Mesenchymal stem cell (in vitro differentiated cells and primary cell): ENCODE measurements around the gene CHMP6.

Experiments
- DNase-seq: peaks from one replicate; pipeline ENCODE4 v3.0.0-alpha.2; 2013
- H2AFZ ChIP-seq: one replicate; pipeline ENCODE4 v1.6.1; 2013; ENCODE audit warnings: low read depth, mild to moderate bottlenecking, control low read depth, inconsistent platforms, low read length, moderate library complexity
- H2AK5ac ChIP-seq: 2 replicates; pipeline ENCODE4 v1.6.1; 2013; ENCODE audit warnings: low read length, moderate library complexity, mild to moderate bottlenecking, inconsistent platforms; ENCODE audit not compliant: severe bottlenecking
- H2BK120ac ChIP-seq: one replicate; pipeline ENCODE4 v1.6.1; 2013; ENCODE audit warnings: low read depth, mild to moderate bottlenecking, inconsistent platforms, low read length, moderate library complexity
- H2BK12ac ChIP-seq, 2 experiments: one replicate each; pipeline ENCODE4 v1.6.1; 2013; ENCODE audit warnings: inconsistent platforms in 2 of 2, low read length in 2 of 2, mild to moderate bottlenecking in 2 of 2, moderate library complexity in 2 of 2, control low read depth in 1 of 2
- H2BK15ac ChIP-seq: one replicate; pipeline ENCODE4 v1.6.1; 2013; ENCODE audit warnings: mild to moderate bottlenecking, low read depth, inconsistent platforms; ENCODE audit not compliant: poor library complexity, severe bottlenecking
- H2BK5ac ChIP-seq: 2 replicates; pipeline ENCODE4 v1.6.1; 2013; ENCODE audit warnings: low read depth, mild to moderate bottlenecking, low read length, control low read depth, inconsistent platforms; ENCODE audit not compliant: poor library complexity, severe bottlenecking
- H3K14ac ChIP-seq, 2 experiments: one replicate each; pipeline ENCODE4 v1.6.1; 2013; ENCODE audit warnings: inconsistent platforms in 2 of 2, low read length in 2 of 2, control low read depth in 1 of 2, mild to moderate bottlenecking in 1 of 2, moderate library complexity in 1 of 2
- H3K18ac ChIP-seq, 2 experiments: one replicate each; pipeline ENCODE4 v1.6.1; 2013; ENCODE audit warnings: inconsistent platforms in 2 of 2, low read length in 2 of 2, control low read depth in 1 of 2, low read depth in 1 of 2, mild to moderate bottlenecking in 1 of 2
- H3K23ac ChIP-seq, 2 experiments: one replicate each; pipeline ENCODE4 v1.6.1; 2013; ENCODE audit warnings: inconsistent platforms in 2 of 2, low read length in 2 of 2, mild to moderate bottlenecking in 2 of 2, moderate library complexity in 2 of 2, control low read depth in 1 of 2
- H3K27ac ChIP-seq: 2 replicates; pipeline ENCODE4 v1.5.1; 2013; ENCODE audit warnings: mild to moderate bottlenecking, moderate library complexity, low read length, control low read depth, inconsistent platforms; ENCODE audit not compliant: poor library complexity, severe bottlenecking
- H3K27me3 ChIP-seq, 2 experiments: 2 replicates each; pipeline versions ENCODE4 v1.6.1 to v1.7.0; 2013; ENCODE audit warnings: low read length in 2 of 2, mild to moderate bottlenecking in 2 of 2, moderate library complexity in 2 of 2, control low read depth in 1 of 2, inconsistent platforms in 1 of 2; ENCODE audit not compliant: control insufficient read depth in 1 of 2, insufficient read depth in 1 of 2
- H3K36me3 ChIP-seq, 2 experiments: 2 replicates each; pipeline versions ENCODE4 v1.6.1 to v1.7.0; 2013; ENCODE audit warnings: low read length in 2 of 2, control low read depth in 1 of 2, inconsistent platforms in 1 of 2, low read depth in 1 of 2, mild to moderate bottlenecking in 1 of 2; ENCODE audit not compliant: insufficient read depth in 2 of 2, control insufficient read depth in 1 of 2
- H3K4ac ChIP-seq, 2 experiments: one replicate each; pipeline ENCODE4 v1.6.1; 2013; ENCODE audit warnings: inconsistent platforms in 2 of 2, low read length in 2 of 2, mild to moderate bottlenecking in 2 of 2, moderate library complexity in 2 of 2, control low read depth in 1 of 2, low read depth in 1 of 2
- H3K4me1 ChIP-seq: 2 replicates; pipeline ENCODE4 v1.6.1; 2013; ENCODE audit warnings: low read depth, low read length, control low read depth; ENCODE audit not compliant: control insufficient read depth, insufficient read depth
- H3K4me2 ChIP-seq: 2 replicates; pipeline ENCODE4 v1.6.1; 2013; ENCODE audit warnings: low read length, mild to moderate bottlenecking, inconsistent platforms; ENCODE audit not compliant: poor library complexity, severe bottlenecking
- H3K4me3 ChIP-seq, 2 experiments: 2 replicates each; pipeline versions ENCODE4 v1.5.1 to v1.7.0; 2013; ENCODE audit warnings: low read length in 2 of 2, mild to moderate bottlenecking in 2 of 2, control low read depth in 1 of 2, low read depth in 1 of 2; ENCODE audit not compliant: insufficient read depth in 1 of 2
- H3K79me1 ChIP-seq: replicated peaks from 2 replicates; pipeline ENCODE4 v1.6.1; 2013; ENCODE audit warnings: mild to moderate bottlenecking, control low read depth, low read length, inconsistent platforms; ENCODE audit not compliant: poor library complexity, severe bottlenecking
- H3K9ac ChIP-seq: 2 replicates; pipeline ENCODE4 v1.7.0; 2013; ENCODE audit warnings: mild to moderate bottlenecking, low read length, moderate library complexity
- H3K9me3 ChIP-seq: 2 replicates; pipeline ENCODE4 v1.7.0; 2013; ENCODE audit warnings: mild to moderate bottlenecking, low read length; ENCODE audit not compliant: control insufficient read depth
- H4K8ac ChIP-seq: one replicate; pipeline ENCODE4 v1.6.1; 2013; ENCODE audit warnings: inconsistent platforms, mild to moderate bottlenecking, low read length, moderate library complexity
- H4K91ac ChIP-seq: one replicate; pipeline ENCODE4 v1.6.1; 2013; ENCODE audit warnings: mild to moderate bottlenecking, low read length, inconsistent platforms
- WGBS: methylation state at CpG from one replicate; pipeline ENCODE4 v1.1.7; 2013; ENCODE audit warnings: mixed read lengths; 5-methylcytosine and 5-hydroxymethylcytosine counted together

CHMP6 gene

DNA sequence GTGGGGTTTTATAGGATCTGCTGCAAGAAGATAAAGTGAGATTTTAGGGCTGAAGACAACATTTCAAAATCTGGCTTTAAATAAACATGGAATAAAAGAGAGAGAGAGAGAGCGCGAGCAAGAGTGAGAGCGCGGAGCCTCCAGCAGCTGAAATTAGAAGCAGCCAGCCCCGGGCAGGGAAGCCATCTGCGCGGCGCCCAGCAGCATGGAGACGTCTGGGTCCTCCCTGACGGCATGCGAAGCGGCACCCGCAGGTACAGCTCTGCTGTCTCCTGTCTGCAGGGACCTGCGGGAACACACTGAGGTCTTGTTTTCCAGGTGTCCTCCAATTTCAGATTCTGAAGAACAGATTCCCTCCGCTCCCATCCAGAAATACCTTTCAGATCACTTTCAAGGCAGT, 35.4 kb downstream of the CHMP6 start:
- Histone ChIP-seq H2AFZ (no peak overlapping the region), H4K91ac (no peak overlapping the region), H3K36me3 (peaks cover 0 to 12% of the 10 kb centered on the region in 2 experiments), H4K8ac (no peak overlapping the region), H2BK15ac (no peak overlapping the region), H3K14ac (no peak overlapping the region), H3K4me2 (no peak overlapping the region), H3K4ac (no peak overlapping the region), H3K9me3 (no peaks in the 10 kb centered on the region), H3K79me1 (peaks cover 5% of the 10 kb centered on the region), H2BK12ac (no peak overlapping the region), H2BK120ac (no peak overlapping the region), H3K4me3 (no peak overlapping the region), H2BK5ac (no peak overlapping the region), H3K23ac (no peak overlapping the region), H2AK5ac (no peak overlapping the region), H3K18ac (no peak overlapping the region), H3K9ac (no peak overlapping the region), H3K27me3 (peaks cover 16 to 58% of the 10 kb centered on the region in 2 experiments), H3K27ac (no peak overlapping the region), H3K4me1 (peaks cover 27% of the 10 kb centered on the region)
- DNase-seq: no peak
- WGBS: 92% methylated on average over 14 of the region's 15 CpGs

DNA sequence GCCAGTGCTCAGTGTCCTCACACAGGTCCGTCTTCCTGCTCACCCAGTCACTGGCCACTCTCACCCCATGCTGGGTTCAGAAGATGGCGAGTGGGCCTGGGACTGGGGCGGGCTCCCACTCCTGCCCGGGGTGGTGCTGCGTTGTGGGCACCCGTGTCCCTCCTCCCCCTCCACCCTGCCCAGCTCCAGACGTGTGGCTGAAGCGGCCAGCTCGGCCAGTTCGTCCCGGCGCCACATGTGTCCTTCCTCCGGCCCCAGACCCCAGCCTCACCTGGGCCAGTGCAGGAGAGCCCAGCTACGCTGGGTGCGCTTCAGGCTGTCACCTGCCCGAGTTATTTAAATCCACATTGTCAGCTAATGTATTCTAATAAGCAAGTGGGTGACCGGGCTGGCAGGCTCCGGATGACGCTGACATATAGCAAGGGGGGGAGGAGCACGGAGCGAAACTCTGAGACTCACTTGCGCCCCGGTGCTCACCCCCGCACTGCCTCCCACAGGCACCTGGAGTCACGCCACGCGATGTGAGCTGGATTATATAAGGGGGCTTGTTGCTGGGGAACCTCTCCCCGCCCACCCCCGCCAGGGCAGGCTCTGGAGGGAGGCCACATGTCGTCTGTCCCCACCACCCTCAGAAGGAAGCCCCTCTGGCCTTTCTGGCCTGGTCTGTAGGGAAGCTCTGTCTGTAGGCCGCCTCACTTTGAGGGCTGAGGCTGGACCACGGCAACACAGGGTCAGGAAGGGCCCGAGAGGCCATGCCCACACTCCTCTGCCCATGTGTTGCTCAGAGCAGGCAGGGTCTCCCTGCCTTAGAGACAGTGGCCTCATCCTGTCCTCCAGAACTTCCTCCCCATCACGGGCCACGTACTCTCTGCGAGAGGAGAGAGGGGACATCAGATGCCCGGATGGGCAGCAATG, 36.2 kb downstream of the CHMP6 start:
- Histone ChIP-seq H2AK5ac (no peak overlapping the region), H4K91ac (no peak overlapping the region), H3K4me2 (no peak overlapping the region), H3K27ac (no peak overlapping the region), H4K8ac (no peak overlapping the region), H3K27me3 (peaks cover 16 to 54% of the 10 kb centered on the region in 2 experiments), H3K18ac (peak overlapping the region in 1 of 2 experiments; percentile 38), H2BK12ac (no peak overlapping the region), H3K36me3 (peaks cover 5 to 20% of the 10 kb centered on the region in 2 experiments), H3K9me3 (no peaks in the 10 kb centered on the region), H2AFZ (no peak overlapping the region), H3K79me1 (peaks cover 9% of the 10 kb centered on the region), H3K14ac (no peak overlapping the region), H2BK5ac (no peak overlapping the region), H3K4ac (no peak overlapping the region), H3K9ac (no peak overlapping the region), H3K23ac (no peak overlapping the region), H2BK15ac (no peak overlapping the region), H3K4me3 (no peak overlapping the region), H3K4me1 (peaks cover 27% of the 10 kb centered on the region), H2BK120ac (no peak overlapping the region)
- DNase-seq: no peak
- WGBS: 90% methylated on average over 37 of the region's 37 CpGs

DNA sequence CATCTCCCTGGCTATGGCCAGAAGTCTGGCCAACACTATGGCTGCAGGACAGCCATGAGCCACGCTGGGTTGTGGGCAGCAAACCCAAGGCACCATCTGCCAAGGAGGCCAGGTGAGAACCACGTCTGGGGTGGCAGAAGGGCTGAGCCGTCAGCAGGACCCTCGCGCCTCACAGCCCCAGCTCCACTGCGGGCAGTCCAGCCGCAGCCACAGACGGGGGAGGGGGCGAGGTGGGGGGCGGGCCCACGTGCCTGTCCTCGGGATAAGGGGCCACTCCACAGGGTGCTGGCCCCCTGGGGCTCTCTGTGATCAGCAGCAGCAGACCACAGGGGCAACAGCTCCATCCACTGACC, 36.8 kb downstream of the CHMP6 start:
- H3K4me1 ChIP-seq: peaks cover 32% of the 10 kb centered on the region
- no peak overlapping the region for H4K91ac ChIP-seq
- H2AFZ ChIP-seq: no peak overlapping the region
- H3K4me2 ChIP-seq: no peak overlapping the region
- DNase-seq: no peak
- H2BK12ac ChIP-seq: no peak overlapping the region
- no peak overlapping the region for H3K4ac ChIP-seq
- H3K14ac ChIP-seq: no peak overlapping the region
- no peak overlapping the region for H2AK5ac ChIP-seq
- H3K4me3 ChIP-seq: no peak overlapping the region
- no peak overlapping the region for H2BK5ac ChIP-seq
- no peak overlapping the region for H3K9ac ChIP-seq
- H3K18ac ChIP-seq: peak overlapping the region in 1 of 2 experiments; percentile 28
- no peak overlapping the region for H4K8ac ChIP-seq
- WGBS: 73% methylated on average over 12 of the region's 12 CpGs
- peaks cover 12% of the 10 kb centered on the region for H3K79me1 ChIP-seq
- no peak overlapping the region for H3K23ac ChIP-seq
- no peaks in the 10 kb centered on the region for H3K9me3 ChIP-seq
- H3K36me3 ChIP-seq: peaks cover 5 to 24% of the 10 kb centered on the region in 2 experiments
- H3K27me3 ChIP-seq: peaks cover 16 to 49% of the 10 kb centered on the region in 2 experiments
- H2BK15ac ChIP-seq: no peak overlapping the region
- no peak overlapping the region for H3K27ac ChIP-seq
- H2BK120ac ChIP-seq: no peak overlapping the region

- Histone ChIP-seq H2AK5ac (no peak overlapping the region), H3K4ac (no peak overlapping the region), H2BK15ac (no peak overlapping the region), H3K79me1 (peaks cover 21% of the 10 kb centered on the region), H2BK12ac (no peak overlapping the region), H3K4me3 (no peak overlapping the region), H3K23ac (no peak overlapping the region), H3K18ac (no peak overlapping the region), H2AFZ (no peak overlapping the region), H3K36me3 (peaks cover 5 to 24% of the 10 kb centered on the region in 2 experiments), H3K4me2 (no peak overlapping the region), H3K4me1 (peaks cover 32% of the 10 kb centered on the region), H2BK120ac (no peak overlapping the region), H3K14ac (no peak overlapping the region), H4K91ac (no peak overlapping the region), H3K27me3 (peaks cover 16 to 41% of the 10 kb centered on the region in 2 experiments), H3K9me3 (no peaks in the 10 kb centered on the region), H3K9ac (no peak overlapping the region), H2BK5ac (peak overlapping the region; percentile 46), H3K27ac (no peak overlapping the region), H4K8ac (no peak overlapping the region)
- DNase-seq: no peak
- WGBS: 95% methylated on average over 11 of the region's 11 CpGs
These were observed 38.2 kb downstream of the CHMP6 start for GRCh38 chr17:81029859-81030258.
